Activated CD4-positive, alpha-beta T cell treated with anti-CD3 and anti-CD28 coated beads, Interleukin-2, amount 50 U/mL, for 4 hours (primary cell): Measurements from ENCODE around the gene ENTPD7.

Experiments used
- DNase-seq, 2 experiments: peaks; one replicate each; pipeline ENCODE4 v3.0.0-alpha.2; 2020

The ENTPD7 gene

GRCh38 chr10:99652800-99653390, 6.4 kb upstream of the ENTPD7 start:
- no peak for DNase-seq

DNA sequence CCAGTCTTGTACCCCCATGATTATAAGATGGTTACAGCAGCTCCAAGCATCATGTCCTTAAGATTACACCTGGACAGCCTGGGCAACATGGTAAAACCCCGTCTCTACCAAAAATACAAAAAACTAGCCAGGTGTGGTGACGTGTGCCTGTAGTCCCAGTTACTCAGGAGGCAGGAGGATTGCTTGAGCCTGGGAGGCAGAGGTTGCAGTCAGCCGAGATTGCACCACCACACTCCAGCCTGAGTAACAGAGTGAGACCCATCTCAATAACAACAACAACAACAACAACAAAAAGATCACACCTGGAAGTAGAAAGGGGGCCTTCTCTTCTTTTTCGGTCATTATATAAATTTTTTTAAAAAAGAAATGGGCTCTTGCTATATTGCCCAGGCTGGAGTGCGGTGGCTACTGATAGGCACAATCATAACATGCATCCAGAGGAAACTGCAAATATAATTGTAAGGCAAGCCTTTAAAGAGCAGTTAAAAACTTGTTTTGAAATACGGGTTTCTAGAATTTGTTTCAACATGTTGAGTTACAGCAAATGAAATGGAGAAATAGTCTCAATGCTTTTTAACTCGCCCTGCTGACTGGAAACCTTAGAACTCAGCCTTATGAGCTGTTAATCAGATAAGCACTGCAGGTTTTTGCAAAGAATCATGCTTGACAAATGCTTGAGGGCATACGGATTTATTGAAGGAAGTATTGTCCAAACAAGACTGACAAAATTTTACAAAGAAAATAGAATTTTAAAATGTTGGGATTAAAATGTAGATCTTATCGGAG, 4.7 kb upstream of the ENTPD7 start:
- DNase-seq, result no peak

DNA sequence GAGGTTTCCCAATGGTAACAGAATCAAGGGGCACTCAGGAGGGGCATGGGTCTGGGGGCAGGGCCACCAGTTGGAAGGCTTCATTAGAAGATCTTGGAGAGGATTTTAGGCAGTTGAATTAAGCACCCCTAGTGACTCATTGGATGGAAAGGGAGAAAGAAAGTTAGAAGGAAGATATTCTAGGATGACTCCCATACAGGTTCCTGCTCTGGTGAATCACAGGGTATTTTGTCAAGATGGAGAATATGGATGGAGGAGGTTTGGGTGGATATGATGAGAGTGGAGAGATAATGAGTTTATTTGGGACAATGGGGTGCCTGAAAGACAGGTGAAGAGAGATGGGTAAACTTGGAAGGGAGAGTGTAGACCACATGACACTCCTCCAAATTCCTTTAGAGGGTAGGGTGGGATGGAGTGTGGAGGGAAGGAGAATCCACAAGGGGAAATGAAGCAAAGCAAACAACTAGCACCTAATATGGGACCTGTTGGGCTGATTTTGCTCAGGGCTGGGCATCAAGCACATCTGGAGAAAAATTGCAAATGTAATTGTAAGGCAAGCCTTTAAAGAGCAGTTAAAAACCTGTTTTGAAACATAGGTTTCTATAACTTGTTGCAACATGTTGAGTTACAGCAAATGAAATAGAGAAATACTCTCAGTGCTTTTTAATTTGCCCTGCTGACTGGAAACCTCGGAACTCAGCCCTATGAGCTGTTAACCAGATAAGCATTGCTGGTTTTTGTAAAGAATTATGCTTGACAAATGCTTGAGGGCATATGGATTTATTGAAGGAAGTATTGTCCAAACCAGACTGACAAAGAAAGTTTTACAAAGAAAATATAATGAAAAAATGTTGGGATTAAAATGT, 2.9 kb upstream of the ENTPD7 start:
- no peak for DNase-seq

- peak; percentile 52 to 59 for DNase-seq
Measured at GRCh38 chr10:99658622-99659030, 683 bp upstream of the ENTPD7 start.

GRCh38 chr10:99659868-99660366, 608 bp downstream of the ENTPD7 start:
- no peak for DNase-seq

GRCh38 chr10:99660662-99661376, 1.5 kb downstream of the ENTPD7 start:
- no peak for DNase-seq

DNA sequence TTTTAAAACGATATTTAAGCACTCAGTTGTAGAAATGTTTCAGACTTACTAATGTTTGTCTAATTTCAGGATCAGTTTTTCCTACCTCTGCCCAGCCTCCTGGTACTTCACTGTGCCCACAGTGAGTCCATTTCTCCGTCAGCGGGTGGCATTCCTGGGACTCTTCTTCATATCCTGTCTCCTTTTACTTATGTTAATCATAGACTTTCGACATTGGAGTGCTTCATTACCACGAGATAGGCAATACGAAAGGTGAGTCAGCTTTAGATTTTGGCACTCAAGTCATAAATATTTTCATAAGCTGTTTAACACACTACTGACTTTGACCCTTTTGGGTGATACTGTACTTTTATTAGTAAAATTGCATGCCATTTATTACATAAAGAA, 2.1 kb downstream of the ENTPD7 start:
- DNase-seq, result no peak

DNA sequence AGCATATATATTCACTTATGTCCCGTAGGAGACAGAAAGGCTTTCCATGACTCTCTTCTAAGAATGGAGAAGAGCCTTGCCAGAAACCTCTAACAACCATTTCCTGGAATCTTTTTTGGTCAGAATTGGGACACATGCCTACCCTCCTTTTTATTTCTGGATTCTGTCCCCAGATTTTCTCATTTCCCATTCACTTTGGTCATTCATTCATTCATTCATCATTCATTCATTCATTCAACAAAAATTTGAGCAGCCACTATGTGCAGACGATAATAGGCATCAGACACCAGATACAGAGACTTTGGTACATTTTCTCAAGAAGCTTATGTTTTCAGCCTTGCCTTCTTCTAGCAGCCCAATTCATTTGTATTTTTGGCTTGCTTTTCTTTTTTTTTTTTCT, 6.0 kb downstream of the ENTPD7 start:
- no peak for DNase-seq

DNA sequence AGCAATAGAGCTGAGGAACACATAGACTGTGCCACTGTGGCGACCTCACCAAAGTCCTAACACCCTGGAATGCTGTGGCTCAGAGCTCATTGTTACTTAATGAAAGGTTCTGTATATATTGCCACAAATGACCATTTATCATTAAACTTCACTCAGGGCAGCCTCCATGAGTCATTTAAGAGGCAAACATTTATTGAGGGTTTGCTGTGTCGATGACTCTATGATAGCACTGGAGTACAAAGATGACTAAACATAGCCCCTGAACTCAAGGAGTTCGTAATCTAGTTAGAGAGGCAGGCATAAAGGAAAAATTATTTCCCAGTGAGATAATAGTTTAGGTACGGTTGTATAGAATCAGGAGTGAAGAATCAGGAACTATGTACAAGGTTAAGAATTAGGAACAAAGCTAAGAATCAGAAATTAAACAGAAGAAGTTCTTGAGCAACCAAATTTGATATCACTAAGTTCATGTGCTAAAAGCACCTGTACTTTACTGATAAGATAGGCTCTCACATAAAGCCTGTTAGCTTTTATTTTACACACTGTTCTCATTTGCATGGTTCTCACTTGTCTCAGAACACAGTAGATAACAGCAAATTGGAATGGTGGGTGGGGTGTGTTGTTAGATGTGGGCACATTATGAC, 7.9 kb downstream of the ENTPD7 start:
- DNase-seq, result no peak

DNA sequence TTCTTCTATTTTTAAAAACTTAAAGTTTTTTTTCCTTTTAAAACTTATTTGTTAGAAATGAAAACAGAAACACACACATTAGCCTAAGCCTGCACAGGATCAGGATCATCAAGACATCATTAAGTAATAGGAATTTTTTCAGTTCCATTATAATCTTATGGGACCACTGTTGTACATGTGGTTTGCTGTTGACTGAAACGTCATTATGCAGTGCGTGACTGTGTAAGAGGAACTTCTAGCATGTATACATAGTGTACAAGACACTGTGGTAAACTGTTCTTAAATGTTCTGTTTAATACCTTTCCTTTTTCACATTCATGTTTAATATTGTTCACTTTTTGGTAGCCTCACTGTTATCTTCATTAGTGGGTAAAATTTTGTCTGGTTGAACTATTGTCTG, 12.1 kb downstream of the ENTPD7 start:
- no peak for DNase-seq

DNA sequence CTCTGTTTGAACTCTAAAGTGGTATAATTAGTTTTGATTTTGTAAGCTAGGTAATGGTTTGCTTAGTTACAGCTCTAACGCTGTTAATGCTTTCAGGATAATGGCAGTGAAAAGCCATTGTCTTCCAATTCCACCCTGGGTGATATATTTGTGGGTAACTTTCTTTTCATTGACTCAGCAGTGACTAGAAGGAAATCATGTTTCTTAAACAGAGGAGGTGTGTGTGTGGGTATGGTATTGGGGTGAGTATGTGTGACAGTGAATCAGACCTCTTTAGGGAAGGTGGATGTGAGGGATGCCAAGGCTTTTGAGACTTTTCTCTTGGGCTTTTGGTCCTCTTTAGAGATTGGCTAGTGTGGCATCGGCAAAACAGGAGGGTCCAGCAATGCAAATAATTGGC, 13.6 kb downstream of the ENTPD7 start:
- DNase-seq, result no peak

DNA sequence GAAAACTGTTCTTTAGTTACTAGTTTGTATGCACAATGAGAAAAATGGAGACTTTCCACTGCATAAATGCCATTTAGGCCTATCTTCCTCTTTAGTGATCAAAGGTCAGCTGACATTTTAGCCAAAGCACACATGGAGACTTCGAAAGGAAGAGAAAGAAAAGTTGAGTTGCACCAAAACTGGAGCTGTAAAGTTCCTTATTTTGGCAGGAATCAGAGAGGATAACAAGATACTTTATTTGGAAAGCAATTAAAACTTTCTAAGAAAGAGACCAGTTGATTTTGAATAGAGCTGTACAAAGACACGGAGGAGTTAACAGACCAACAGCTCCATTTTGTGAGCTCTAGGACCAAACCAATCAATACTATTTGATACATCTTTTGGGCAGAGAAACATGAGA, 14.2 kb downstream of the ENTPD7 start:
- no peak for DNase-seq

- DNase-seq, result no peak
Measured at GRCh38 chr10:99674762-99675161, 15.5 kb downstream of the ENTPD7 start.

GRCh38 chr10:99676426-99676825, 17.1 kb downstream of the ENTPD7 start:
- DNase-seq, result no peak

DNA sequence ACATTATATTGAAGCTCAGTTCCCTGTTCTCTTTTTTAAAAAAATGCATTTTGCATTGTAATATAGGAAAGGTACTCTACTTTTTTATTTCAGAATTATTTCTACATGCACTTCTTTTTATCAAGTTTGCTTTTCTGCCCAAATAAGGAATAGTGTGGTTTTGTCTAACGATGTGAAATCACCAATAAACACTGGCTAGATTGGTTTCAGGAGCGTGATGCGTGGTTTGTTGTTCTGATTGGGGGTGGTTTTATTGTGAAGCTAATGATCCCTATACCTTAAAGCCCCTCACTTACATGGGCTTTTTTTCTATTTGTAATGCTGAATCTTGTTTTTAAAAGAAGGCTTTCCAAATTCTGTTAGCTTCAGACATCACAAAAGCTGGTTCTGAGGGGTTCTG, 17.6 kb downstream of the ENTPD7 start:
- DNase-seq, result no peak

DNA sequence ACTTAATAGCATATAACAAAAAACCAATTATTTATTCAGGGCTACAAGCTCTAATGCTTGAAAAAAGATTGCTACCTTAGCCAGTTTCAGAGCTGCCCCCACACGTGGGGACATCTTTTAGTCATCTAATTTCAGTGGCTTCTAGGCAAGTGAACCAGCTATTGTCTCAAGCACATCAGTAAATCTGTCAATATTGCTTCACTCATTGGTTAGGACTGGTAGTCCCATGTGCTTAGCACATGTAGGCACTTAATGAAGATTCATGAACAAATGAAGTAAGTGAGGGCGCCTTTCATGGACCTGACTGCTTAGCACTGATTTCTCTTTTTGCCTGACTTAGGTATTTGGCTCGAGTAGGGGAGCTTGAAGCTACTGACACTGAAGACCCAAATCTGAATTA, 19.6 kb downstream of the ENTPD7 start:
- no peak for DNase-seq

DNA sequence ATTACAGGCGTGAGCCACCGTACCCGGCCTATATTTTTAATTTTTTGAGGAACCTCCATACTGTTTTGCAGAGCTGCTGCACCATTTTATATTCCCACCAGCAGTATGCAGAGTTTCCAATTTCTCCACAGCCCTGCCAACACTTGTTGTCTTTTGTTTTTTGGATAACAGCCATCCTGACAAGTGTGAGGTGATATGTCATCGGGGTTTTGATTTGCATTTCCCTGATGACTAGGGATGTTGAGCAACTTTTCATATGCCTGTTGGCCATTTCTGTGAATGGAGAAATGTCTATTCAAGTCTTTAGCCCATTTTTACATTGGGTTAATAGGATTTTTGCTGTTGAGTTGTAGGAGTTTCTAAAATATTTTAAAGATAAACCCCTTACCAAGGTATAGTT, 22.2 kb downstream of the ENTPD7 start:
- no peak for DNase-seq

DNA sequence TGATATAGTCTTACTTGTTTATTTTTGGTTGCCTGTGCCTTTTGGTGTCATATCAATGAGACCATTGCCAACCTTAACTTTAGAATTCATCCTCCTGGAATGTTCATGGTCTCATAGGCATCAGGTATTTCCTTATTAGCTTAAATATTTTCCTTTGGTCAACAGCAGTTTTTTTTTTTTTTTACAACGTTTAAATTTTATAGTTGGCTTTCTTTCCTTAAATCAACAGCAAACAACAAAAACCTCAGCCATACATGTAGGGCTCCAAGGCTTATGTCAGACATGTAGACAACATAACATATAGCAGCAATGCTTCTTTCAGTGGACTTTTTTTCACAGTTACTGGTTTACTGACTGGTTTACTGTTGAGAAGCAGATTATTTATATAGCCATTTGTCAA, 22.7 kb downstream of the ENTPD7 start:
- DNase-seq, result no peak

GRCh38 chr10:99682752-99683151, 23.4 kb downstream of the ENTPD7 start:
- no peak for DNase-seq

DNA sequence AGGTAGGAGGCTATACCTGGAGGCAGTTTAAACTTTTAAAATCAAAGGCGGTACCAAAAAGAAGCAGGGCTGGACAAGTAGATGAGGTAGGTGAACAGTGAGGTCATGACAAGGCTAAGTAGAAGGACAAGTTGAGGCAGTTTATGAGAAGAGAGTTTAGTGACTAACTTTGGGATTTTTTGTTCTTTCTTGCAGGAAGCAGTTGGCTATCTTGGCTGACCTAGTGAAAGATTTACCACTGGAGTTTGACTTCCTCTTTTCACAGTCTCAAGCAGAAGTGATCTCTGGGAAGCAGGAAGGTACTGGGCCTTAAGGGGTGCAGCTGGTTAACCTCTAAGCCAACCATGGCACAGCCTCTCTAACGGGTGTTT, 26.3 kb downstream of the ENTPD7 start:
- no peak for DNase-seq

DNA sequence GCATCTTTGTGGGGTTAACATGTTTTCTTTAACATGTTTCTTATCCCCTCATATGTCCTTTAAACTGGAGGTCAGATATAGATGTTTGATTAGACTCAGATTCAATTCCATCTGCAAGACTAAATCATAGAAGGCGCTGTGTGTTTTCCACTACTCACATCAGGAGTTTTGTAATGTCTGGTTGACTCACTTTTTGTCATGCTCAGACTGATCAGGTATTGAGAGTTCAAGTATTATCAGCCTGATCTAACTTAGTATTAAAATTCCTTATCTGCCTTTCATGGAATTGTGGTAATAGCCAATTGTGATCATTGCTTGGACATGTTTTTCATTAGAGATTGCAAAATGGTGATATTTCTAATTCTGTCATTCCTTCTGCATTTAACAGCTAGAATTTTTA, 30.2 kb downstream of the ENTPD7 start:
- DNase-seq, result no peak

DNA sequence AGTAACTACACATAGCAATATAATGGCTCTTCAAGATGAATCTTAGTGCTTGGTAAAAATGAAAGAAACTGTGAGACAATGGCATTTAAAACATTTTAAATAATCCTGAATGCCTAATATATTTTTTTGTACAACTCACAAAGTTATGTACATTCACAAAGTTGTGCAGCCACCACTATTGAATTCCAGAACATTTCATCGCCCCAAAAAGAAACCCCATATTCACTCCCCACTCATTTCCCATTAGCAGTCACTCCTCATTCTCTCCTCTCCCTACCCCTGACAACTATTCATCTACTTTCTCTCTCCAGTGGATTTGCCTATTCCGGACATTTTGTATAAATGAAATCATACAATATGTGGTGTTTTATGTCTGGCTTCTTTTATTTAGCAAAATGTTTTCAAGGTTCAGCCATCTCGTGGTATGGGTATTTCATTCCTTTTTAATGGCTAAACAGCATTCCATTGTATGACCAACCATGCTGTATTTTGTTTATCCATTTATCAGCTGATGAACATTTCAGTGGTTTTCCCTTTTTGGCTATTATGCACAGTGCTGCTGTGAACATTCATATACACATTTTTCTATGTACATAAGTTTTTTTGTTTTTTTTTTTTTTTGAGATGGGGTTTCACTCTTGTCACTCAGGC, 34.7 kb downstream of the ENTPD7 start:
- no peak for DNase-seq
